Stomach (tissue), 4 donors: ENCODE results near the gene MRPL58.

Source experiments
- EP300 ChIP-seq: sonication (generic); formaldehyde crosslinking; IDR thresholded peaks from one replicate; pipeline ENCODE4 v1.6.1; 2017; ENCODE audit warnings: antibody characterized with exemption
- POLR2A ChIP-seq, 4 donors: fragments of 450-650 bp; IDR thresholded peaks; one replicate each; pipeline ENCODE4 v1.6.1; 2016; ENCODE audit warnings: antibody characterized with exemption in 4 of 4, control low read depth in 2 of 4, mild to moderate bottlenecking in 1 of 4, moderate library complexity in 1 of 4
- POLR2AphosphoS5 ChIP-seq, 3 donors: sonication (generic); formaldehyde crosslinking; IDR thresholded peaks; one replicate each; pipeline ENCODE4 v1.6.1; 2016; ENCODE audit warnings: antibody characterized with exemption in 3 of 3
- TF ChIP-seq, protein P1 (sequence below), 7 experiments: fragments of 450-650 bp in 4 of 7; fragments of 200-600 bp in 3 of 7; sonication (generic) in 3 of 7; IDR thresholded peaks; one replicate each; pipeline ENCODE4 v1.5.1; 2016 to 2019; ENCODE audit warnings: antibody characterized with exemption in 7 of 7, control low read depth in 2 of 7, mild to moderate bottlenecking in 1 of 7

DNA sequence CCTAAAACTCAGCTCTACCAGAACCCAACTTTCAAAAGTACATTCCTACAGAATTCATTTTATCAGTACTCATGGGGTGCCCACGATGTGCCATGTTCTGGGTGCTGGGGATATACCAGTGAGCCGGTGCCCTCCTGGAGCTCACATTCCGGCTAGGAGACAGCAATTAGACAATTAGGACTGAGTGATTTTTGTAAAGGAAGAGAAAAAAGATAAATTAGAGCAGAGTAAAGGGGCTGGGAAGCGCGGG, 449 bp upstream of the MRPL58 start:
- TF ChIP-seq POLR2AphosphoS5 (IDR thresholded peaks at IDR 0.05) (no peak), POLR2A (IDR thresholded peaks at IDR 0.05) (no peak), EP300 (no peak)
- TF ChIP-seq, protein P1, sequence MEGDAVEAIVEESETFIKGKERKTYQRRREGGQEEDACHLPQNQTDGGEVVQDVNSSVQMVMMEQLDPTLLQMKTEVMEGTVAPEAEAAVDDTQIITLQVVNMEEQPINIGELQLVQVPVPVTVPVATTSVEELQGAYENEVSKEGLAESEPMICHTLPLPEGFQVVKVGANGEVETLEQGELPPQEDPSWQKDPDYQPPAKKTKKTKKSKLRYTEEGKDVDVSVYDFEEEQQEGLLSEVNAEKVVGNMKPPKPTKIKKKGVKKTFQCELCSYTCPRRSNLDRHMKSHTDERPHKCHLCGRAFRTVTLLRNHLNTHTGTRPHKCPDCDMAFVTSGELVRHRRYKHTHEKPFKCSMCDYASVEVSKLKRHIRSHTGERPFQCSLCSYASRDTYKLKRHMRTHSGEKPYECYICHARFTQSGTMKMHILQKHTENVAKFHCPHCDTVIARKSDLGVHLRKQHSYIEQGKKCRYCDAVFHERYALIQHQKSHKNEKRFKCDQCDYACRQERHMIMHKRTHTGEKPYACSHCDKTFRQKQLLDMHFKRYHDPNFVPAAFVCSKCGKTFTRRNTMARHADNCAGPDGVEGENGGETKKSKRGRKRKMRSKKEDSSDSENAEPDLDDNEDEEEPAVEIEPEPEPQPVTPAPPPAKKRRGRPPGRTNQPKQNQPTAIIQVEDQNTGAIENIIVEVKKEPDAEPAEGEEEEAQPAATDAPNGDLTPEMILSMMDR (IDR thresholded peaks at IDR 0.05) = no peak
